Stimulated activated CD4-positive, alpha-beta T cell treated with anti-CD3 and anti-CD28 coated beads, Interleukin-1b, Interleukin-23, amount 100 ng/mL, for 24 hours (primary cell): ENCODE results near the gene HERPUD1.

Experiments used
- DNase-seq, 4 experiments: peaks; one replicate each; pipeline ENCODE4 v3.0.0-alpha.2; 2020; ENCODE audit warnings: low read depth in 4 of 4, low spot score in 1 of 4

HERPUD1 gene

DNA sequence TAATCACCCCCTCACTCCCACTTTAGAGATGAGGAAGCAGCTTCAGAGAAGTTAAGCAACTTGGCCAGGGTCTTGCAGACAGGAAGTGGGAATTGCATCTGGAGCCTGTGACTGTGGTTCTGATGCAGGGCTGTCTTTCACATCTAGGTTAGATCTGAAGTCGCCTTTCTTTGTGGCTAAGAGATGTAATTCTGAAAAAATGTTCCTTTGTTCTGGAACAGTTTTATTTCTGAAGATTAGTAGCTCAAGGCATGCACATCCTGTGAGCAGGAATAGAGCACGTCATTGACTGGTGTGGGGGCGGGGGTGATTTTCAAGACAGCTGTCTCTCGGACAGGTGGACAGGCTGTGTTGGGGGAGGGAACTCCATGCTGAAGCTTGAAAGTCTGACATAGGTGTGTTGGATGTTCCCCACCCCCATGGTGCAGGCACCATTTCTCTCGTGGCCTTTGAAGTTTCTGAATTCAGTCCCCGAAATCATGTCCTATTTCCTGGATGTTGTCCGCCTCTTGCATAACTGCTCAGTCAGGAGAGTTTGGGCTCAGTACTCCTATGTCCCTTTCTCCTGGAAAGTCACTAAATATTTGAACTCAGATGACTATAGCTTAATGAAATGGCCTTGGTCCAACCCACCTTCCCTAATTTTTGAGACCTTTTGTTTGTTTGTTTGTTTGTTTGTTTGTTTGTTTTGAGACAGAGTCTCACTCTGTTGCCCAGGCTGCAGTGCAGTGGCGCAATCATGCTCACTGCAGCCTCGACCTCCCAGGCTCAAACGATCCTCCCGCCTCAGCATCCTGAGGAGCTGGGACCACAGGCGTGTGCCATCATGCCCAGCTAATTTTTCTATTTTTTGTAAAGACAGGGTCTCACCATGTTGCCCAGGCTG is 21.0 kb upstream of the HERPUD1 start:
- peak in 1 of 4 experiments; percentile 36 for DNase-seq

DNA sequence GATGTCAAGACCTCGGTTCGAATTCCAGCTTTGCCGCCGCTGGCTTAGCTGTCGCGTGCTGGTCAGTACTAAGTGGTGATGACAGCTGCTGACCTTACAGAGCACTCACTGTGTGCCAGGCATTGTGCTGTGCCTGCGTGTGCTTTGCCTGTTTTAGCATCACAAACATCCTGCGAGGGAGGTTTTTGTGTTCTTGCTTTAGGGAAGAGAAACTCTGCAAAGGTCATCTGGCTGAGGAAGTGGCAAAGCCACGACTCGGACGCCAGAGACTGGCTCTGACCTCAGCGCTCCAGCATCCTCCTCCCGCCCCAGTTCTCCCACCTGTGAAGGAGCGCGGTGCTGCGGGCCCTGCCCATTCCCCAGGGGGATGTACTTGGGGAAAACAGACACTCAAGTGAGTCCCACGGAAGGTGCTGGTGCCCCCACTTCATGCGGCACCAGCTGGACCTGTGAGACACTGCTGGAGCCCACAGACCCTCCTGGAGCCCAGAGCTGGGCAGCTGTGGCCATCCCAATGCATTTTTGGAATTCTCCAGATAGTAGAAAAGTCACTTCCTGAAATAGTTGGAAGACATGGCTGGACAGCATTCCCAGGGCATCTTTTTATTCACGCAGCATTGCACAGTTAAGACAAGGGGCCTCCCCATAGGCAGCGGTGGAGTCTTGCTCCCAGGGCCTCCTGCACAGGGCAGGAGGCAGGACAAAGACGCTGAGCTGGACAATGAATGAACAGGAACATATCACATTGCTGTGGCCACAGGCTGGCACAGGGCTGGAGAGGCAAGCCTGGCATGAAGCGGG is 20.0 kb upstream of the HERPUD1 start:
- no peak for DNase-seq

DNA sequence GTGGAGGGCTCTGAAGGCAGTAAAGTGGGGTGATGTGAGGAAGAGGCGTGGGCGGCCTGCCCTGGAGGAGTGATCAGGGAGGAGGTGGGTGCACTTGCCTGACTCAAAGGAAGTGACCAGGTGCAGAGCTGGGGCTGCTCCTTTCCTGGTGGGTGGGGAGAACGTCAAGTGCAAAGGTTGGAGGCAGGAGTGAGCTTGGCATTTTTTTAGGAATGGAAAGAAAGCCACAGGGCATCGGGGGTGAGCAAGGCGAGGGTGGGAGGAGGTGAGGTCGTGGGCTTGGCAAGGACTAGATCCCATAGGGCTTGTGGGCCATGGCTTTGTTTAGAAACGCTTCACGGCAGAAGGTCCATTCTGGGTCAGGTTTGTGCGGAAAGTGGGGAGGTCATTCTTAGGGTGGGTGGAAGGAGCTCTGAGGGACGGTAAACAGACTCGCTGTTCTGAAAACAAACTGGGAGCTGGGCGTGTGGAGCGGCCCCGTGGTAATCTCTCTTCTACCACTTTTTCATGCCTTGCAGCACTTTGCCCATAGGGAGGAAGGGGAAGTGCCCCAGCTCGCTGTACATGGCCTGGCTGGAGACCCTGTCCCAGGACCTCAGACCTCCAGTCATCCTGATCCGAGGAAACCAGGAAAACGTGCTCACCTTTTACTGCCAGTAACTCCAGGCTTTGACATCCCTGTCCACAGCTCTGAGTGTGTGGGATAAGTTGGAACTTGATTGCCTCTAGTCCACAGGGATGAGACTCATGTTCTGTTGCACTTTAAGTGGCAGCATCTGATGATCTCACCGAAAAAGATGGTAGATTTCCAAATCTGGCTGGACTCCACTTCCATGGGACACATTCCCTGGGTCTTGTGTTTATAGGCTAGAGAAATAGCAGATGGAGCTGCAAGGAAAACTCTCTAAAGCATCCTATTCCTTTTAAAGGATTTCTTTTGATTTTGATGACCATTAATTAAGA is 18.9 kb upstream of the HERPUD1 start:
- no peak for DNase-seq

DNA sequence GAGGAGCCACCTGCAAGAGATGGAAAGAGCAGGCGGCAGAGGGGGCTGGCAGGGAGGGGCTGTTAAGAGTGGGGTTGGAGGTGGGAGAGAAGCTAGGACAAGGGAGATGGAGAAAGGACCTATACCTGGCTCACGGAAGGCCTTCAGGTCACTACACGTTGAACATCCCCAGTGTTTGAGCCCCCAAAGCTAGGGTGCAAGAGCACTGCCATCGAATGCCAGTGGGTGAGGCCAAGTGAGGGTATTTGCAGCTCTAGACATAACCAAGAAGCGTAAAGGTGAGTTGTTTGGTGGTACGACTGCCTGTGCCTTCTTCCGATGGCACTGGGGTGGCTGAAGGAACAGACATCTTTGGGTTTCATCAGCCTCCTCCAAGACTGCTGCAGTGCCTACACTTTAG is 17.0 kb upstream of the HERPUD1 start:
- no peak for DNase-seq

DNA sequence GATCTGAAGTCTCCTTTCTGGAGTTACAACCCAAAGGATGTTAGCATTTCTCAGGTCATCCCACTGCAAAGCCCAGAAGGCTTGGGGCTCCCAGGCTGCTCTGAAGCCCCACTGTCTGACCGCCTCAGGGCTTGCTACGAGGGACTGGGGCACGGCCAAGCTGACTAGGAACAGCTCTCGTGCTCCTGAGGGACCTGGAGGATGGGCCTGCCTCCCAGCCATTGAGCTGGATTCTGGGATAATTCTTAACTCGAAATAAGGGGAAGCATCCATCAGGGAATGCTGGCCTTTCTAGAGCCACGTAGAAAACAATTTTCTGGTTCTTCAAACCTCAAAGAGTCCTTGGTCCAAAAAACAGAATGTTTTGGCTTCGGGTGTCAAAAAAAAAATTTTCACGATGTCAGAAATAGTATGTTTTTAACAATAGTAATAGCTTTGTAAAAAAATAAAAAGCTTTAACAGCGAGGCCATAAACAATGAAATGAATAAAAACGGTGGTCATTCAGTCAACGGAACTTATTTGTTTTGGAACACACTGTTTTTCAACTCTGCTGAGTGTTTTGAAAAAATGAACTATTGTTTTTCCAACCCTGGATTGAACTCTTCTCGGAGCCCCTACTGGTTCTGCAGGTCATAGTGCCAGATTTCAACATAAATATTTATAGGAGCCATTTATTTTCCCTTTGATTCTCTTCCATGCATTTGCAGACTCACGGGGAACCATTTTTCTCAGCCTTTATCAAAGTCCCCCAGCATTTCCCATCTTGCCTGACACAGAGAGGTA is 16.4 kb upstream of the HERPUD1 start:
- no peak for DNase-seq

DNA sequence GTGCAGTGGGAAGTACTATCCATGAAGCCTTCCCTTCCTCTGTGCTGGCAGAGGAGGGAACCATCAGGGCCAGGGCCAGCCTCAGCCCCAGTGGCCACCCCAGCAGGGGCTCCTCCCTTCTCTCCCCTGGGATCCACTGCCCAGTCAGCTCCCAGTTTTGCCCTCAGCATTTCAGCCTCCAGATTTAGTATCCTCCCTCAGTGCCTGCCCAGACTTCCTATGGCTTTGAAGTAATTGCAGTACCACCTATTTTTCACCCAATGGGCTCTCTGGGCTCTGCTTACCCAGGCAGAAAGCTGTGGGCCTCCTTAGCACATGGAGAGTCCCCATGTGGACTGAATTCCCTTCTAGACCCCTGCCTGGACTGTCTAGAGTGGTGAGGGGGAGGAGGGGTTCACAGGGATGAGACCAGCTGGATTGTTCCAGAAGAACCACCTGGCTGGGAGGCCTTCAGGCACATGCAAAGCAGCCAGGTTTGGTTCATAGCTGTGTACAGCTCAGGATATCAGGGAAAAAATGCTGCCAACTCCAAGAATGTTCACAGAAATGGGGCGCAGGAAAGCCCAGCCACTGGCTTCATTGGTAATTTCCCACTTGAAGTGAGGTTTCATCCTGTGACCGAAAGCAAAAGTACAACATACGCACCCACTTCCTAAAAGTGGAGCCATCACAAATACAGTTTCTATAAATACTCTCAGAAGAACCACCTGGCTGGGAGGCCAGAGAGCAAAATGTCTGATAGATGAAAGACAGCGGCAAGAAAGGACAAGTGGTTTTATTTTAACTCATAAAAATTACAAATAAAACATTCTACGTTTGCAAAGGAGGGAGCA is 15.2 kb upstream of the HERPUD1 start:
- no peak for DNase-seq

DNA sequence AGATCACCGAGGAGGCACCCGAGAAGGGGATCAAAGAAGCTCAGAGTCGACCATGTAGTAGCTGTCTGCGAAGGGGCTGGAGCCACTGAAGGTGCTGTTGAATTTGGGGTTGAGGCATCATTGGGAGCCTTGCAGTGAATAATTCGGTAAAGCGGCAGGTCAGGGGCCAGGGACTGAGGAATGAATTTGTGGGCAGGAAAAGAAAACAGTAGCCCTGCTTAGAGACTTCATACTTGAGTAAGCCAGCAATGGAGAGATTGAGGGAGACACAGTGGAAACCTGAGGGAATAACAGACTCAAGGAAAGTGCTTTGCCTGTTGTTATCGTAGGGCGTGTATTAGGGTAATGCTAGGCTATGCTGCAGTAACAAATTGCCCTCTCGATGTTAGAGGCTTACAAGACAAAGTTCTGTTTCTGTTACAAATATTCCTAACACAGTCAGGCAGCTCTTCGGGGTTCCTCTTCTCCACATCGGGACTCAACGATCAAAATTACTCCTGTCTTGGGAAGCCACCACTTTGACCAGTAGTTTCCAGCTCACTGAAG is 13.4 kb upstream of the HERPUD1 start:
- DNase-seq: no peak

DNA sequence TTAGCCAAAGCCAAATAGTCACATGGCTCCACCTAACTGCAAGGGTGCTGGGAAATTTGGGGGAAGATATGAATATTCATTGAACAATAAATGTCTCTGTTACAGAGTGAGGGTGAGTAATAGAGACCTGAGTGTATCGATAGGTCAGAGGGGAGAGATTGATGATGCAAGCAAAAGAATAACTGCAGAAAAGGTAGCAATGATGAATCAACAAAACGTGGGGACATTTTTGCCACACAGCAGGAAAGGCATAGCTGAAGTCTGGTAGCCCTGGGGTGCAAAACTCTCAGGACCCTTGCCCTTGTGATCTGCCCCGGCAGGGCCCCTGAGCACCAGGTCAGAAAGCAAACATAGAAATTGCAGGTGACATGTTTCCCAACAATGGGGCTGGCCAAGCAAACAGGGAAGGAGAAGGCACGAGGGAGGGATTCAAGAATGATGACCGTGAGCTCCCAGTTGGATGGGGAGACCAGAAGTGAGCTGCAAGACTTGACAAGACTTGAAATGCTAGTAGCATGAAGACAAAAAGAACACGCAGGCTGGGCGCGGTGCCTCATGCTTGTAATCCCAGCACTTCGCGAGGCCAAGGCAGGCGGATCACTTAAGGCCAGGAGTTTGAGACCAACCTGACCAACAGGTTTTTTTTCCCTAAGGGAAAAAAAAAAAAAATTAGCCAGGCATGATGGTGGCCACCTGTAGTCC is 12.7 kb upstream of the HERPUD1 start:
- DNase-seq: no peak

DNA sequence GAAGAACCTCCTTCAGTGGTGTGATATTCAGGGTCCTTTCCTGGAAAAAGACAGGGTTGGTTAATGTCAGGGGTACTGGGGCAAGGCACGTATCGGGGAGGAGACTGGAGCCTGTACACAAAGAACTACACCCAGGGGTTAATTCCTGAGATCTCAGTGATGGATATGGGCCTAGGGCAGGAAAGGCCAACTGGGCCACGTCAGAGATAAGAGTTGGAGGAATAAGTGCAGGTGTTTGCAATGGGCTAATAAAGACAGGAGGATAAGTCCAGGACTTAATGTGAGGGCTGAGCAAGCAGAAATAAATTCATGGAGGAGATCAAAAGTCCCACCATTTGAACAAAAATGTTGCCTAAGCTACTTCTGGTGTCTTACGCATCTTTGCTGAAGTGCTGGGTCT is 10.4 kb upstream of the HERPUD1 start:
- no peak for DNase-seq

DNA sequence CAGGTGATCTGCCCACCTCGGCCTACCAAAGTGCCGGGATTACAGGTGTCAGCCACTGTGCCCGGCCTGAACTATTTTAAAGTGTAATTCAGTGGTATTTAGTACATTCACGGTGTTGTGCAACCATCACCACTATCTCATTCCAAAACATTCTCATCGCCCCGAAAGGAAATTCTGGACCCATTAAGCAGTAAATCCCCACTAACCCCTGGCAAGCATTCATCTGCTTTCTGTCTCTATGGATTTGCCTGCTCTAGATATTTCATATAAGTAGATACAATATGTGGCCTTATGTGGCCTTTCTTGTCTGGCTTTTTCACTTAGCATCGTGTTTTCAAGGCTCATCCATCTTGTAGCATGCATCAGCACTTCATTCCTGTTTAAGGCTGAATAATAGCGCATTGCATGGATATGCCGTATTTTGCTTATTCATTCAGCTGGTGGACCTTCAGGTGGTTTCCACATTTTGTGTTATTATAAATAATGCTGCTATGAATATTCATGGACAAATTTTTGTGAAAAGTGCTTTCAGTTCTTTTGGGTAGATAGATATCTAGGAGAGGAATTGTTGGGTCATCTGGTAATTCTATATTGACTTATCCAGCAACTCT is 8.4 kb upstream of the HERPUD1 start:
- DNase-seq: no peak

DNA sequence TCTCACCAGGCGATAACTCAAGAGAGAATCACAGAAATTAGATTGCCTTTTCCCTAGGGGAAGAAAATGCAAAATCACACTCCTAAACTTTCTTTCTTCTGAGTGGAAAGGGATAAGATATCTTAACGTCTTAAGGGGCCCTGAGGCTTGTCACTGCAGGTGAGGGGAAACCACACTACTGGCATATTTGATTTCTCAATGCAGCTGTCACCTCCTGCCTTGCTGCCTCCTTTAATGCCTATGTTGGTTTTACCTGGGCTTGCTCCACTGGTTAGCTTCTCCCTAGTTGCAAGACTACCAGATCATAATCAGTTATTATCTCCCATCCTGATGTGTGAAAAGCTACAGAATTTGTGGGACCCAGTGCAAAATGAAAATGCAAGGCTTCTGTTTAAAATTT is 4.5 kb upstream of the HERPUD1 start:
- no peak for DNase-seq

DNA sequence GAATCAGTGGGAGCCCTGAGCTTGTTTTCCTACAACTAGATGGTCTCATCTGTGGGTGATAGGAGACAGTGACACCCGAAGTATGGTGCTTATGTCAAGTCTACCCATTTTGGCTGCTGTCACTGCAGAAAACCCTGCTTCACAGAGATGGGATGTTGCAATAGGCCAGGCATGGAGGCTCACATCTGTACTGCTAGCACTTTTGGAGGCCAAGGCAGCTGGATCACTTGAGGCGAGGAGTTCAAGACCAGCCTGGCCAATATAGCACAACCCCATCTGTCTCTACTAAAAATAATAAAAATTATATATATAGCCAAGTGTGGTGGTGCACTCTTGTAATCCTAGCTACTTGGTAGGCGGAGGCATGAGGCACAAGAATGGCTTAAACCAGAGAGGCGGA is 2.3 kb upstream of the HERPUD1 start:
- DNase-seq: no peak

DNA sequence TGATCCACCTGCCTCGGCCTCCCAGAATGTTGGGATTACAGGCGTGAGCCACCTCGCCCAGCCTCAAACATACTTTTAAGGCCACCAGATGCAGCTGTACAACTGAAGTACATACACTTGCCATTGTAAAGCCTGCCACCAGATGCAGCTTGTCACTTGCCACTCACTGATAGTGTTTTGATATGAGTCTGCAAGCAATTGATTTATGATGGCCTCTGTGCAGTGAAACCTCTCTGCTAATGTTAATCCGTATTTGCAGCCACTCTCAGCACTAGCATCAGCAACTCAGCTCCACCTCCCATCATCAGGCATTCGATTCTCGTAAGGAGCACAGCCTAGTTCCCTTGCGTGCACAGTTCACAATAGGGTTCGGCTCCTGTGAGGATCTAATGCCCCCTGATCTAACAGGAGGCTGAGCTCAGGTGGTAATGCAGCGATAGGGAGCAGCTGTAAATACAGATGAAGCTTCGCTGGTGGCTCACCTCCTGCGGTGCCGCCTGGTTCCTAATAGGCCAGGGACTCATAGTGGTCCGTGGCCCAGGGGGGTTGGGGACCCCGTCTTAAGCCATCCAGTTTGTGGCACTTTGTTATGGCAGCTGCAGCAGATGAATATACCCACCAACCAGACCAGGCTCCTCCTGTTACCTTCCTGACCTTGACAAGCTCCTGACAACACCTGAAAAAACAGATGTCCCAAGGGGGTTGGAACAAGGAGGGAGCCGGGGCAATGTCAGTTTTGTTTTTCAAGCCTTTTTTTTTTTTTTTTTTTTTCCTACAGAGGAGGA is 1.3 kb upstream of the HERPUD1 start:
- DNase-seq: no peak

DNA sequence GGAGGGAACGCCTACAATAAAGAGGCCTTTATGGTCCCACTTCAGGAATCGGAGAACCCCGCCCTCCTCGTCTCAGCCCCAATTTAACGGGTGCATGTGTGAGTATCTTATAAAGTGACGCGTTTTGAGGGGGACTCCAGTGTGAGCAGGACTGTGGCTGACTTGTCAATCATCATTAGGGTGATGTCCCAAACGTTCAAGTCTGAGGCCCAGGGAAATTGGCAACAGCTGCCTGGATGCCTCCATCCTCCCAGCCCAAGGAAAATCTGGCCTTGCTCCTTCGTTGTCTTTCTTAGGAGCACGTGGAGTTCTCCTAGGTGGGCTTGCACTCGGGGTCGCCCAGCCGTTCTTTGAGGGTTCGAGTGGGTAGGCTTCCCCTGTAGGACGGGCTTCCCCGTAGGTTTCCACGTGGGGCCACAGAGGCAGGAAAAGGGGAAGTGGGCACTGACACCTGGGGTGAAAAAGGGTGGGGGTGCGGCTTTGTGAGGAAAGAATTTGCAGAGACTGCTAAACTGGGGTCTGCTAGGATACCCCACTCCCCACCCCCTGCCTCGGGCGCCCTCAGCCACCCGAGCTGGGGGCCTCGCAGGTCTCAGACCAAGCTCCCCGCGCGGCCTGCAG is 561 bp upstream of the HERPUD1 start:
- DNase-seq: peak in 2 of 4 experiments; percentile 7 to 24

DNA sequence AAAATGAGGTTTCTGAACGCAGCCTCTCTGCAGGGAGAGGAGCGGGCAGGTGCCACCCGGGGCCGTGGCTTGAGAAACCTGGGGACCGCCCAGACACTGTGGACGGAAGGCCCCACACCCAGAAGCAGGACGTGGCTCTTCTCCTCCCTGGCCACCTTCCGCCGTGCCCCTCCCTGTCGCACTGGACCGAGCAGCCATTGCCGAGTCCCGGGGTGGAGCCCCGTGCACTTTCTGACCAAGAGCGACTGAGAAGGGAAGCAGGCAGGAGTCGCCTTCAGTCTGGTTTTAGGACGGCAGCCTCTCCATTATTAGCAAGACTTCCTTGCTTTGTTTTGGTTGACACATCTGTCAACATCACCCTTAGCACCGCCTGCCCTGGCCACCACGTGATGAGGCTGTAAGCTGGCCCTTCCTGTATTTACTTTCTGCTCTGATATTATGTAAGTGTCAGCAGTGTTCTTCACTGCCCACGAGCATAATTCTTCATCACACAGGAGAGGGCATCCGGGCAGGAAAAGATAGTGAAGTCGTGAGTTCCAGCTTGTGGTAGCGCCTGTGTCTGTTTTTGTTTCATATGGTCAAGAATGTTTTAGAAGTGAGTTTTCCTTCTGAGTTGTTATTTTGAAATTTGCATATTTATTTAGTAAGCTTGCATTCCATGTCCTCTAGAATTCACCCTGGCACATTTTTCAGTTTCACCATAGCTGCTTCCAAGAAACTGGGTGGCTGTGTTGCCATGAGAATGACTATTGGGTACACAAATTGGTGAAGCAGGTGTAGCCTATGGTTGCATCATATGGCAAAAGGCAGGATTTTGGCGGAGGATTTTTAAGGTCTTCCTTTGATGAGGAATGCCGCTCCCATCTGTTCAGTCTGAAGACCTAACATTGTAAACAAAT is 1.0 kb downstream of the HERPUD1 start:
- peak in 2 of 4 experiments; percentile 3 to 36 for DNase-seq
